GM21619 (cell line): Measurements from ENCODE around the gene TPM4.
"Not testable (repeated sequence)": the region's sequence is repeated elsewhere in the genome, so short reads cannot be mapped to it uniquely, and the experiment has no call there.

Source experiments
- ATAC-seq: cut with Tn5 transposase; IDR thresholded peaks from one replicate; pipeline ENCODE4 v1.9.1; 2021; ENCODE audit not compliant: unreplicated experiment

TPM4 gene

GRCh38 chr19:16094360-16095070 lies 18.2 kb downstream of the TPM4 start:
- ATAC-seq: no peak

- no peak for ATAC-seq
Observed at GRCh38 chr19:16095071-16095571, 18.8 kb downstream of the TPM4 start.

- no peak for ATAC-seq
Observed at GRCh38 chr19:16096280-16096855, 20.1 kb downstream of the TPM4 start.

GRCh38 chr19:16098416-16098768 lies 22.1 kb downstream of the TPM4 start:
- ATAC-seq: no peak

- ATAC-seq: no peak
Observed at GRCh38 chr19:16098821-16099220, 22.5 kb downstream of the TPM4 start.

GRCh38 chr19:16099314-16099965 lies 23.1 kb downstream of the TPM4 start:
- not testable (repeated sequence) for ATAC-seq

- no peak for ATAC-seq
Observed at GRCh38 chr19:16100524-16100923, 24.2 kb downstream of the TPM4 start.

GRCh38 chr19:16104722-16105121 lies 28.4 kb downstream of the TPM4 start:
- no peak for ATAC-seq

- no peak for ATAC-seq
Observed at GRCh38 chr19:16106121-16106520, 29.8 kb downstream of the TPM4 start.

- ATAC-seq: peak; percentile 83
Observed at GRCh38 chr19:16111160-16111908, 35.0 kb downstream of the TPM4 start, which contains the start of gene RAB8A. Gene RAB8A, plus strand, starts transcription at chr19:16111889. Its CDS starts 13 bp downstream, at chr19:16111902.

GRCh38 chr19:16111909-16112752 lies 35.8 kb downstream of the TPM4 start:
- ATAC-seq: no peak

GRCh38 chr19:16112778-16113177 lies 36.5 kb downstream of the TPM4 start:
- ATAC-seq: no peak

GRCh38 chr19:16113727-16114126 lies 37.4 kb downstream of the TPM4 start:
- ATAC-seq: no peak

- no peak for ATAC-seq
Observed at GRCh38 chr19:16115301-16116039, 39.2 kb downstream of the TPM4 start.

- ATAC-seq: no peak
Observed at GRCh38 chr19:16116067-16116466, 39.8 kb downstream of the TPM4 start.

- no peak for ATAC-seq
Observed at GRCh38 chr19:16117594-16118033, 41.3 kb downstream of the TPM4 start.

GRCh38 chr19:16118489-16119033 lies 42.3 kb downstream of the TPM4 start:
- ATAC-seq: peak; percentile 80

GRCh38 chr19:16119075-16119857 lies 43.0 kb downstream of the TPM4 start:
- not testable (repeated sequence) for ATAC-seq

- ATAC-seq: no peak
Observed at GRCh38 chr19:16121141-16121540, 44.8 kb downstream of the TPM4 start.
